Ectodermal cell (in vitro differentiated cells): Measurements from ENCODE around the gene XXYLT1.

Experiments used
- H3K27ac ChIP-seq: 2 replicates; pipeline ENCODE4 v1.7.0; 2013; ENCODE audit warnings: mild to moderate bottlenecking, low read depth, low read length; ENCODE audit not compliant: insufficient read depth, poor library complexity, severe bottlenecking
- H3K27me3 ChIP-seq: 2 replicates; pipeline ENCODE4 v1.7.0; 2013; ENCODE audit warnings: mild to moderate bottlenecking, low read length; ENCODE audit not compliant: insufficient read depth, control insufficient read depth, poor library complexity, severe bottlenecking
- H3K36me3 ChIP-seq: one replicate; pipeline ENCODE4 v1.7.0; 2013; ENCODE audit warnings: low read length; ENCODE audit not compliant: control insufficient read depth, insufficient read depth
- H3K4me1 ChIP-seq: one replicate; pipeline ENCODE4 v1.7.0; 2013; ENCODE audit warnings: low read length; ENCODE audit not compliant: control insufficient read depth, insufficient read depth
- H3K4me3 ChIP-seq: 2 replicates; pipeline ENCODE4 v1.7.0; 2013; ENCODE audit warnings: low read depth, low read length, control low read depth; ENCODE audit not compliant: insufficient read depth
- H3K9me3 ChIP-seq: 2 replicates; pipeline ENCODE4 v1.7.0; 2013; ENCODE audit warnings: mild to moderate bottlenecking, low read length, moderate library complexity; ENCODE audit not compliant: control insufficient read depth
- WGBS, 2 experiments: methylation state at CpG; one replicate each; pipeline ENCODE4 v1.1.7; 2013; ENCODE audit warnings: missing lambda C conversion rate in 2 of 2; 5-methylcytosine and 5-hydroxymethylcytosine counted together

XXYLT1 gene

GRCh38 chr3:195036203-195036505, 234.8 kb downstream of the XXYLT1 start:
- Histone ChIP-seq H3K36me3 (no peaks in the 10 kb centered on the region), H3K27me3 (peaks cover 4% of the 10 kb centered on the region), H3K4me1 (peaks cover 6% of the 10 kb centered on the region), H3K4me3 (no peak overlapping the region), H3K9me3 (no peaks in the 10 kb centered on the region), H3K27ac (no peak overlapping the region)
- 69 to 71% methylated on average over 17 of the region's 17 CpGs for WGBS, 2 experiments

GRCh38 chr3:195035345-195036202, 235.4 kb downstream of the XXYLT1 start:
- Histone ChIP-seq H3K36me3 (no peaks in the 10 kb centered on the region), H3K4me1 (peaks cover 6% of the 10 kb centered on the region), H3K27ac (no peak overlapping the region), H3K4me3 (no peak overlapping the region), H3K27me3 (peaks cover 4% of the 10 kb centered on the region), H3K9me3 (no peaks in the 10 kb centered on the region)
- 76% methylated on average over 42 of the region's 42 CpGs for WGBS, 2 experiments

GRCh38 chr3:195034541-195034940, 236.4 kb downstream of the XXYLT1 start:
- Histone ChIP-seq H3K4me3 (no peak overlapping the region), H3K36me3 (no peaks in the 10 kb centered on the region), H3K4me1 (peaks cover 6% of the 10 kb centered on the region), H3K27ac (no peak overlapping the region), H3K27me3 (peaks cover 4% of the 10 kb centered on the region), H3K9me3 (no peaks in the 10 kb centered on the region)
- WGBS, 2 experiments: 85 to 87% methylated on average over 11 of the region's 11 CpGs

GRCh38 chr3:195034101-195034500, 236.9 kb downstream of the XXYLT1 start:
- peaks cover 2% of the 10 kb centered on the region for H3K4me1 ChIP-seq
- no peaks in the 10 kb centered on the region for H3K36me3 ChIP-seq
- H3K4me3 ChIP-seq: no peak overlapping the region
- peaks cover 4% of the 10 kb centered on the region for H3K27me3 ChIP-seq
- no peaks in the 10 kb centered on the region for H3K9me3 ChIP-seq
- H3K27ac ChIP-seq: no peak overlapping the region
- 71 to 74% methylated on average over 9 of the region's 9 CpGs for WGBS, 2 experiments

- Histone ChIP-seq H3K27ac (no peak overlapping the region), H3K4me3 (no peak overlapping the region), H3K27me3 (peaks cover 4% of the 10 kb centered on the region), H3K4me1 (no peaks in the 10 kb centered on the region), H3K9me3 (no peaks in the 10 kb centered on the region), H3K36me3 (no peaks in the 10 kb centered on the region)
- 62 to 64% methylated on average over 12 of the region's 12 CpGs for WGBS, 2 experiments
These were observed 237.3 kb downstream of the XXYLT1 start for GRCh38 chr3:195033531-195034091.

- Histone ChIP-seq H3K4me1 (no peaks in the 10 kb centered on the region), H3K36me3 (no peaks in the 10 kb centered on the region), H3K27me3 (peaks cover 4% of the 10 kb centered on the region), H3K4me3 (no peak overlapping the region), H3K9me3 (no peaks in the 10 kb centered on the region), H3K27ac (no peak overlapping the region)
- WGBS, 2 experiments: 95 to 97% methylated on average over 9 to 10 of the region's 10 CpGs
These were observed 238.0 kb downstream of the XXYLT1 start for GRCh38 chr3:195032955-195033354.

GRCh38 chr3:195032106-195032759, 238.7 kb downstream of the XXYLT1 start:
- Histone ChIP-seq H3K4me1 (no peaks in the 10 kb centered on the region), H3K27me3 (peaks cover 4% of the 10 kb centered on the region), H3K27ac (no peak overlapping the region), H3K4me3 (no peak overlapping the region), H3K36me3 (no peaks in the 10 kb centered on the region), H3K9me3 (no peaks in the 10 kb centered on the region)
- 84 to 87% methylated on average over 12 of the region's 12 CpGs for WGBS, 2 experiments

GRCh38 chr3:195031574-195032003, 239.4 kb downstream of the XXYLT1 start:
- Histone ChIP-seq H3K9me3 (no peaks in the 10 kb centered on the region), H3K36me3 (no peaks in the 10 kb centered on the region), H3K4me3 (no peak overlapping the region), H3K27me3 (peaks cover 4% of the 10 kb centered on the region), H3K27ac (no peak overlapping the region), H3K4me1 (no peaks in the 10 kb centered on the region)
- 79 to 84% methylated on average over 5 of the region's 5 CpGs for WGBS, 2 experiments

GRCh38 chr3:195030791-195031321, 240.1 kb downstream of the XXYLT1 start:
- WGBS, 2 experiments: 70 to 79% methylated on average over 13 of the region's 13 CpGs
- no peaks in the 10 kb centered on the region for H3K9me3 ChIP-seq
- H3K27me3 ChIP-seq: peaks cover 4% of the 10 kb centered on the region
- H3K36me3 ChIP-seq: no peaks in the 10 kb centered on the region
- no peak overlapping the region for H3K4me3 ChIP-seq
- H3K27ac ChIP-seq: no peak overlapping the region
- H3K4me1 ChIP-seq: no peaks in the 10 kb centered on the region
